Epidermal melanocyte (primary cell): ENCODE results near the gene DESI2.
A peak's percentile ranks its signal among the peaks of the same experiment; 100 is the strongest.

Source experiments
- DNase-seq: peaks from one replicate; pipeline ENCODE4 v3.0.0; 2011; ENCODE audit warnings: low spot score; ENCODE audit not compliant: insufficient read length

Gene DESI2

DNA sequence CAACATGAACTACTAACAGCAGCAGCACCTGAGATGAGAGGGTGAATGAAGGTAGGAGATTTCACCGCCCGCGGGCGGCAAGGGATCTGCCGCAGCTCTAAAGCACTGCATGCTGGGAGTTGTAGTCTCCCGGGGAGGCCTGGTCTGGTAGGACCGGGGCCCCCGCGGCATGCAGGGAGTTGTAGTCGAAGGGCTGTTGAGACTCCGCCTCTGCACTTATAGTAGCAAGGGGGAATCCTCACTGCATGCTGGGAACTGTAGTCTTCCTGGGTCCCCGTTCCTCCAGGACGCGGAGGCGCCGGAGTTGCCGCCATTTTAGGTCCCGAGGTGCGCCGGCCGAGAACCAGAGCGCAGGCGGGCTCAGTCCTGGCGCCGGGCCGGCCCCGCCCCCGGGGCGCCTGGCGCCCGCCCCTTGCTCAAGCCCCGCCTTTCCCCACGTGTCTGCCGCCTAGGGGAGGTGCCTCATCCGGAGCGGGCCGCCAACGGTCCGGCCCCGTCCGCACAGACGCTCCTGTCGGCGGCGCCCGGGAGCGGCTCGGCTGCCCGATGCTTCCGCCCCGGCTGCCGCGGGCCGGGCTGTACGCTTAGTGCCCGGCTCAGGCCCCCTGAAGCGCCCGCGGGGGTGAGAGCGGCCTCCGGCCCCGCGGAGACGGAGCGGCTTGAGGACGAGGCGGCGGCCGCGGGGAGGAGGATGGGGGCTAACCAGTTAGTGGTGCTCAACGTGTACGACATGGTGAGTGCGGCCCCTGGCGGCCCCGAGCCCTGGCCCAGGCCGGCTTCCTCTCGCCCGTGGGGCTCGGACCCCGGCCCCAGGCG, at the start of gene DESI2:
Gene DESI2, plus strand, starts transcription at position 504 of the 816 bp plus-strand sequence. Its CDS starts 188 bp downstream, at position 692.
- peak; percentile 96 for DNase-seq

DNA sequence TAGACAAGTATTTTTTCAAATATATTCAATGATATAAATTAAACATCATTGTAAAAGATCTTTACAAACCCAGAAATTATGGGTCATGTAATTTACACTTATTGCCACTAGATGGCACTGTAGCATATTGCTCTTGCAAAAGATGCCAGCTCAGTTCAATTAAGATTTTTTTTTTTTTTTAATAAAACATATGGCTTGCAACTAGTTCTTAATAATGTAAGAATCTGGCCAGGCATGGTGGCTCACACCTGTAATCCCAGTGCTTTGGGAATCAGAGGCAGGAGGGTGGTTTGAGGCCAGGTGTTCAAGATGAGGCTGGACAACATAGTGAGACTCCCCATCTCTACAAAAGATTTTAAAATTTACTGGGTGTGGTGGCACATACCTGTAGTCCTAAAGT, 49.4 kb upstream of the DESI2 start:
- DNase-seq: peak; percentile 21

DNA sequence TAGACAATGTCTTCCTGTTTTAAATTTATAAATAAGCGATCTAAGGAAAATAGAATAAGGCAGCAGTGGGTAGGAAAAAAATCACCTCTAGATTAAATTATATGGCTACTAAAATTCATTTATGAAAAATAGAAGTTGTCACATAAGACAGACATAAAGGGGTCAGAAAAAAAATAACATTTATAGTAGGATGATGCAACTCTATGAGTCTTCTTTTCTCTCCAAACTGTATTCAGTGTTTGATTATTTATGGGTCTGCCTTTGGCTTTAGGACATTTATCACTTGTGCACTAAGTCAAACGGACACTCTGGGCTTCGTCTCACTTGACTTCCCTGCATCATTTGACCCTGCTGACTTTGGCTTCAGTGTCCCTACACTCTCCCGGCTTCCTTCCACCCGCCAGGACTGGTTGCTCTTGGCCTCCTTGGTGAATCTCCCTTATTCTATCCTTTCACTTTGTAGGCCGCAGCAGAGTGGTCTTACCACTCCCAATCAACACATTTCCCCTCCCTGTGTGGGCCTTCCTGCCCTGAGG, 47.0 kb upstream of the DESI2 start:
- DNase-seq: no peak

DNA sequence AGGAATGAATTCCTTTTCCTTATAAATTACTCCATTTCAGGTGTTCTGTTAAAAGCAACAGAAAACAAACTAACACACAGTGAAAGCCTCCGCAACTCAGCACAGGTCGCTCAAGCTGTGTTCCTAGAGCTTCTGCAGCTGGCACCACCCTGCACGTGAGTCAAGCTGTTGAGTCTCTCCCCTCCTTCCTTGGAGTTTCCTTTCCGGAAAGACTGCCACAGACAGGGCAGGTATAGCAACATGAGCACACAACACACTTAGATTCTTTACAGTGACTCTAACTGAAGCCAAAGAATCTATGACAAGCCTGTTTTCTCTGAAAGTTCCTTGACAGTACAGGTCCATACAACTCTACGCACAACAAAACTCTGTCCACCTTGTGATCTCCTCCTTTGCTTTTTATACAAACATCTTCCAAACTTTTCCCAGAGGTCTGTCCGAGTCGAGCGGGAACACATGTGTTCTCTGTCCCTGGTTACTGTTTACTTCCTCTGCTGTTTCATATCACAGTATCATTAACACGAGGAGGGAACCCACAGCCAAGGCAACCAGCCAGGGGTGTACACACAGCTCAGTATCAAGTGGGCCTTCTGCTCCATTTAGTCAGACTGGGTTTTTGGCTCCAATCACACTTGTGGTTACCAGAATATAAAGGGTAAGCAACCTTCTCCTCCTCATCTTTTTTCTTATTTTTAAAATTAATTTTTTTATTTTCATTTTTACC, 38.7 kb upstream of the DESI2 start:
- no peak for DNase-seq

DNA sequence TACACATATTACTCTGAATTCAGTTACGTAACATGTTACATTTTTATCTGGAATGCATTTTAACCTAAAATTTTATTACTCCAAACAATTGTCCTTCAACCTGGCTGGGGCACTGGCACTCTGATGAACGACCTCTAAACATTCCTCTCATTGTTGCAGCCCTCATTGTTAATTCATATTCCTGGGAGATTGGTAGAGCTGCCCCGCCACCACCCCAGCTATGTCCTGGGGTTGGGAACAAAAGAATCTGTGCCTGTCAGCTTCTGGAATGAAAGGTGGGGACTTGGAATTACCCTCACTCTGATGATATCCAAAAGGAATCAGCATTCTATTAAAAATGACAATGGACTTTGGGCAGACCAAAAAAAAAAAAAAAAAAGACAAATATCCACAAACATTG, 38.0 kb upstream of the DESI2 start:
- no peak for DNase-seq

DNA sequence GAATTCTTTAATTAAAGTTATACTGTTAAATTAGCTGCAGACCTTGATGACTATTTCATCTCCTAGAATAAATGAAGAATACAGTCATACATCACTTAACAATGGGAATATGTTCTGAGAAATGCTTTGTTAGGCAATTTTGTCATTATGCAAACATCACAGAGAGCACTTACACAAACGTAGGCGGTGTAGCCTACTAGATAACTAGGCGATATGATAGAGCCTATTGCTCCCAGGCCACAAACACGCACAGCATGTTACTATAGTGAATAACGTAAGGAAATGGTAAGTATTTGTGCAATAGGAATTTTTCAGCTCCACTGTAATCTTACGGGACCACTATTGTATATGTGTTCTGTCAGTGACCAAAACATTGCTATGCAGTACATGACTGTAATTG, 37.6 kb upstream of the DESI2 start:
- no peak for DNase-seq

DNA sequence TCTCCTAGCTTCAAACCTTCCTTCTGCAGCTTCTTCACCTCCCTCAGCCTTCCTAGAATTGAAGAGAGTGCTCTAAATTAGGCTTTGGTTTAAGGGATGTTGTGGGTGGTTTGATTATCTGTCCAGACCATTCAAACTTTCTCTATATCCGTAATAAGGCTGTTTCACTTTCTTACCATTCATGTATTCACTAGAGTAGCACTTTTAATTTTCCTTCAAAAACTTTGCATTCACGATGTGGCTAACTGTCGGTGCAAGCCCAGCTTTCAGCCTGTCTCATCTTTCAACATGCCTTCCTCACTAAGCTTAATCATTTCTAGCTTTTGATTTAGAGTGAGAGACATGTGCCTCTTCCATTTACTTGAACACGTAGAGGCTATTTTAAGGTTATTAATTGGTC, 26.2 kb upstream of the DESI2 start:
- no peak for DNase-seq

DNA sequence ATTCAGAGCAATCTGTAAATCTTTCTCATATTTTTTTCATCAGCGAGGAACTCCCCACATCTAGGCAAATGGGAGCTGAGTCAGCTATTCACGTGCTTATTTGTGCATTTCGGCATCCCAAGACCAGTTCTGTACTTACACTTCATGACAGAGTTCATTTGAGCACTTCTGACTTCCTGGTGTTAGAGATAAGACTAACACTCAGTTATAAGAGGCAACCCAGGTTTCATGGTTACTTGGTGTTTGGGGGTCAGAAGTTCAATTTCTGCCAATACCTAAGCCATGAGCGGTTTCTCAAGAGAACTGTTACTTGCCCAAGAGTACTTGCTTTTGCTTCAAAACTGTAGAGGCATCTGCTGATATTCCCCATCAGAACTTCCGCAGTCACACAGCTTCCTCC, 24.1 kb upstream of the DESI2 start:
- no peak for DNase-seq

DNA sequence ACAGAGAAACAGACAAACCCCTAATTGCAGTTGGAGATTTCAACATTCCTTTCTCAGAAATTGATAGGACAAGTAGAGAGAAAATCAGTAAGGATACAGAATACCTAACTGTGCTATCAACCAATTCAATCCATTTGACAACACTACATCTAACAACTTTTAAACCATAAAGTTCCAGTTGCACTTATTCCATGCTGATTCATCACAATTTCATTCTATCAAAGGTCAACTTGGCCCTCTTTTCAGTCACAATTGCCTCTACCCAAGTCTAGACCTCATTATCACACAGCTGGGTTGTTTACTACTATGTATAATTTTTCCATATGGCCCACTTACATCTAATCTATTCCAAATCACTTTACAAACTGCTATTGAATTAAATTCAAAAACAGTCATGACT, 19.8 kb upstream of the DESI2 start:
- DNase-seq: no peak

DNA sequence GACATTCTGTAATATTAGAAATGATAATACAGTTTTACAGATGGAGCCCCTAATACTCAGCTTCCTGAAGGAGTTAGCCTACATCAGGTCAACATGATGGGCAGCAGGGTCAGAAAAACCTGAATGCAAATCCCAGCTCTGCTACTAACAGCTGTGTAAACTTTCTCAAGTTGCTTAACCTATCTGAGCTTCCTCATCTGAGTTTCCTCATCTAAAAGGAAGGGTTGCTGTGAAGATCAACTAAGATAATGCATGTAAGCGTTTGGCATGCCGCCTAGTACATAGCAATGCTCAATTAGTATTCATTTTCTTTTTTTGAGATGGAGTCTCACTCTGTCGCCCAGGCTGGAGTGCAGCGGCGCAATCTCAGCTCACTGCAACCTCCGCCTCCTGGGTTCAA, 18.4 kb upstream of the DESI2 start:
- no peak for DNase-seq

DNA sequence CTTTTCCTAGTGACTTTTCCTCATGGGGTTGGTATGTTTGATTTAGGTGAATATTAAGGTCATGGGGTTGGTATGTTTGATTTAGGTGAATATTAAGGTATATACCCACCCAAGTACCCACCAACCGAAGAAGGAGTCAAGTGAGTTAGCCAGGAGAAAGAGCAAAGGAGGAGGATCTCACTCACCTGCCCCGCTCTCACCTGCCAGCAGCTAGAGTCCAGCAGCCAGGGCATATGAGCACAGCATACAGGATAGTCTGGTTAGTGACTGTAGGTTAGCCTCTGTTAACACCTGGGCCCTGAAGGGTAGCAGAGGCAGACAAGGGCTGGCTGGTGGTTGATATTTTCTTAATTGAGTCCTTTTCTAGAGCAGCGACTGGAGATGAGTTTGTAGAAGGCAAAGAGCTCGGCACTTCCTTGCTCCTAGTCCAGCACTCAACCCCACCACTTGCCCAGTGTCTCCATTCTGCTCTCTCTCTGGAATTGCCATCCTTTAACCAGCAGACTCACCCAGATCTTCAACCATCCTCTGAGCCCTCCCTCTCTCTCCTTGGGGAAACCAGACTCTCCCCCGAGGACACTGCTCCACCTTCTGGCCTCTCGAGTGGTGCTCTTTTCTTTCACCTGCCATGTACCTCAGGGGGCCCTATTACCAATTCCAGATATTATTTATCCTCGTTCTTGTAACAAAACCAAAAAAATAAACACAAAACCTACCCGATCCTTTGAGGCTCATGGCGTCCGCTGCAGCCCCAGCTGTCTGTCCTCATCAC, 16.3 kb upstream of the DESI2 start:
- no peak for DNase-seq

DNA sequence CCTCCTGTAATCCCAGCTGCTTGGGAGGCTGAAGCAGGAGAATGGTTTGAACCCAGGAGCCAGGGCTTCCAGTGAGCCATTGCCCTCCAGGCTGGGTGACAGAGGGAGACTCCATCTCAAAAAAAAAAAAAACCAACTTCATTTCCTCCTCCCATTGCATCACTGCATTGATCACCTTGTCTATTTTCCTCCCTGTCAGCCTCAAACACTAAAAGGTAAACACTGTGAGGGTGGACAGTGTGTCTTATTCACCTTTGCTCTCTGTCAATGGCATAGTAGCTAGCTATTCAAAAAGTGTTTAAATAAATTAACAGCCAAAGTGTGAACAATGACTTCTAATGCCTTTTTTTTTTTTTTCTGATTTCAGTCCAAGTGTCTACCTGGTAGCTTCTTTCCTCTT, 13.4 kb upstream of the DESI2 start:
- DNase-seq: no peak

DNA sequence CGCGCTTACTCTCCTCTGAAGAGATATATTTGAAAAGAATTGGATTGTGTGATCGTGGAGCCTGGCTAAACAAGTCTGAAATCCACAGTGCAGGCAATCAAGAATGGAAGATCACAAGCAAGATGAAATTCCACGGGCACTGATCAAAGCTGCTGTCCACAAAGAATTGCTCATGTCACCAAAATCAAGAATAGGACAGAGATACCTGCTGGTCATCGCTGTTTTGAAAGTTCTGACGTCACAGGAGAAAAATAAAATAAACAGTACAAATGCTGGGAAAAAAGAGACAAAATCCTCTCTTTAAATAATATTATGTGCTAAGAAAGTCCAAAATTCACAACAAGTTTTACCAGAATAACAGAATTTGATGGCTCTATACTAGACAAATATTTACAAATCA, 12.0 kb upstream of the DESI2 start:
- DNase-seq: no peak

DNA sequence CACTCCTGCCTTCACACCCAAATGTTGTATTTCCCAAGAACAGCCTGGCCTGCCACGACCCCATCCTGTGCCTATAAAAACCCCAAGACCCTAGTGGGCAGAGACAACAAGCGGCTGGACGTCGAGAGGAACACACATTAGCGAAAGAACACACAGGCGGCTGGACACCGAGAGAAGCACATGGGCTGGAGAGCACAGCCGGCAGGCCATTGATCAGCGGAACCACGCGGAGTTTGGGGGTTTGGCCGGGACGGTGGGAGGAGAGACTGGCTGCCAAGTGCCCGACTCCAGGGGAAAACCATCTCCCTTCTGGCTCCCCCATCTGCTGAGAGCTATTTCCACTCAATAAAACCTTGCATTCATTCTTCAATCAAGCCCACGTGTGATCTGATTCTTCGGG, 10.4 kb upstream of the DESI2 start:
- DNase-seq: no peak

DNA sequence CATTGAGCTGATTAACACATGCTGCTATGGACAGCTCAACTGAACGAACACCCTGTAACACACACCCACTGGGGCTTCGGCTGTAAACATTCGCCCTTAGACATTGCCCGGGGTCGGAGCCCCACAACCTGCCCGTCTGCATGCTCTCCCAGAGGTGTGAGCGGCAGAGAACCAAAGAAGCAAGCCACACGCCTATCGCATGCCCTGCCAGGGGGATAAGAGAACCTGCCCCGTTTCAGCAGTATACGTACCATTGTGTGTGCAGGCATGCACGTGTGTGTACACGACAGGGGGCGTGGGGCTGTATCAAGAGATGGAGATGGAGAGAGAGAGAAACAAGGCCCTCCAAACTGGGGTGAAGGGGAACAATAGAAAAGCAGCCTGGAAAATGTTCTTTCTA, 9.9 kb upstream of the DESI2 start:
- no peak for DNase-seq

DNA sequence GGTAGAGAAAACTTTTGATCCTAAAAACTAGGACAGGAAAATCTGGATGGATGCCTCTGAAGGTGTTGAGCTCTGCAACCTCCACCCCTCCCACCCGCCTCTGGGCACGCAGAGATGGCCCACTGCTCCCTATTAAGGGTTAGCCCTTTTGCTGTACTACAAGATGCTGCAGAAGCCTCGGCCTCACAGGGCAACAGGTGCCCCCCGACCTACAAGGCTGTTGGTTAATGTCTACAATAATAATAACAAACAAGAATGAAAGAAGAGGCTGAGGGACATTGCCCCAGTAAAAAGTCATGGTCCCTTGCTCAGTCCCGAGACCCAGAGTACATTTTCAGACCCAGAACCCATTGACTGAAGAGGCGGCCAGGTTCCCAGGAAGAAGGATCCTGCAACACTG, 7.5 kb upstream of the DESI2 start:
- DNase-seq: no peak

DNA sequence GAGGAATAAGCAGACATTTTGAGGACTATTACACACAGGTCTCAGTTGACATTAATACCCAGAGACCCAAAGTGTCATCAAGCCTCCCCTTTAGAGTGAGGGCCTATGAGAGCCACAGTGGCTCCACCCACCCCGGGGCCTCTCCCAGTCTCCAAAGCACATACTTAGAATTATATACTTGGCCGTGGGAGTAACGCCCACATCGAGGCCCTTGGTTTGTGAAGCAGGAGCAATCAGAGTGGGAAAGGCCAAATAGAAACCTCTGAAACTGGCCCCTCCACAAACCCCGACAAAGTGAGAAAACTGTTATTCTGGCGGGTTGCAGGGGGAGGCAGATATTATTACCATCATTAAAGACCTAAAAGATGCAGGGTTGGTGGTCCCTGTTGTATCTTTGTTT, 7.0 kb upstream of the DESI2 start:
- DNase-seq: no peak

DNA sequence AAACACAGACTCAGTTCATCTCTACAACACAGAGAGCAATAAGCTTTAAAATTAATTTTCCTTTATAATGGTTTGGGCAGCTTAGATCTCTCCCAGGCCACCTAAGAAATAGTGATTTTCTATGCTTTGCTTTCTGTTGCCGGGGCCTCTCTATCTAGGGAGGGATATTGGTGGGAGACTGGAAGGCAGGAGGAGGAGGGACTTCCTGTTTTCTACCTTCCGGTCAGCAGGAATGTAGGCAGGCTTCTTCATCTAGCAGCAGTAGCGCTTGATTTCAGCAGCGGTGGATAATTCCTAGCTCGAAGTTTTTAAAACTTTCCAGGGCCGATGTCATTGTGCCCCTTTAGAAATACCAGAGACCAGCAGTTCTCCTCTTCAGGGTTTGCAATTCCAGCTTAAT, 5.1 kb upstream of the DESI2 start:
- DNase-seq: no peak

DNA sequence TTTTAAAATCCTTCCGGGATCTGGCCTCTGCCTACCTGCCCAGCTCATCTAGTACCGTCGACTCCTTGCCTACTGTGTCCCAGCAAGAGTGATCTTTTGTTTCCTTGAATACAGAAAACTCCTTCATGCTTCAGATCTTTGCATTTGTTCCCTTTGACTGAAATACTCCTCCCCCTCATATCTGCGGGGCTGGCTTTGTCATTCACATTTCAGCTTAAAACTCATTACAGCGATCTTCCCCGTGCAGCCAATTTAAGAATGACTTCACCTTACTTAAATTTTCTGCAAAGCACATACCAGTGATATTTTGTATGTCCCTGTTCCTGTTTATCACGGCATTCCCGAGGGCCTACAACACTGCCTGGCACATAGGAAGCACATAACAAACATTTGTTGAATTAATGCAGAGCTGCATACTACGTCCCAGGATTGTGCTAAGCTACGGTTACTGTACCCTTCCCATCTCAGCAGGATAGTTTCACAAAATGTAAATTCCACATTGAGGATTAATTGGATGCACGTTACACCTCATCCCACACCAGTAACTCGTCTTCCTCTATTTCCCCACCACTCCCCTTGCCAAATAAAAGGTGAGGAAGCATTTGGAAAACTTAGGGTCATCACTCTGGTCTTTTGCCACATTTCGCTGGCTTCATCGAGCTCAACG, 837 bp upstream of the DESI2 start:
- DNase-seq: no peak

DNA sequence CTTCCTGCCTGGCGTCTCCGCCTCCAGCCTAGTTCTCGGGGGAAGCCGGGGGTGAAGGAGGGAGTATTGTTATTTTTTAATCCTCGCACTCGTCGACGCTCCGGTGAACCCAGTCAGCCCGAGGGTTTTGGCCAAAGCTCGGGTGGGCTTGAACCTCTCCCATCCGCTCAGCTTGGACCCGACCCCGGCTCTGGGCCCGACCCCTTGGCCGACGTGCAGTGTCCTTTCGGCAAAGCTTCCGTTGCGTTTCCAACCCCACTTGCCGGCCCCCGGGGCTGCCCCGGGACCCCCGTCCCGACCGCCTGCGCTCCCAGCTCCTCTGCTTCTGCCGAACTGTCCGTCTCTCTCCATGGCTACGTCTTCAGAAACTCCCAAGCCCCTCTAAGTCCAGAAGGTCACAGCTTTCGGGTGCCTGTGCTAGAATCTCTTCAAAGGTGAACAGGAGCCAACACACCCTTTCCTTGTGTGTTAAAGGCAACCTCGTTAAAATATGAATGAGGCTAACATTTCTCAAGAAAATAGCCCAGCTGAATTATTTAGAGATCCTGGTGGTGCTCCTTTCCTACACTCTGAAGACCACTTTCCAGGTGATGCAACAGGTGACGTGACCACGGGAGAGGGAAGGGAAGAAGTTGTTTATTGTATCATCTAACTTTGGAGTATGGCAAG, 647 bp downstream of the DESI2 start:
- DNase-seq: no peak
